ENCODE measurements around the gene NOD2.

The NOD2 gene

GRCh38 chr16:50670476-50670875 is 22.9 kb upstream of the NOD2 start:
- no peak for DNase-seq (ENCODE audit: low read depth)

GRCh38 chr16:50671644-50672260 is 21.7 kb upstream of the NOD2 start:
- peak; percentile 46 for DNase-seq (ENCODE audit: low read depth)

- DNase-seq (ENCODE audit: low read depth): no peak
These were observed 19.7 kb upstream of the NOD2 start for GRCh38 chr16:50673496-50674275.

- DNase-seq (ENCODE audit: low read depth): no peak
These were observed 18.6 kb upstream of the NOD2 start for GRCh38 chr16:50674831-50675230.

GRCh38 chr16:50675686-50676610 is 17.5 kb upstream of the NOD2 start:
- DNase-seq (ENCODE audit: low read depth): no peak

GRCh38 chr16:50676684-50677225 is 16.7 kb upstream of the NOD2 start:
- no peak for DNase-seq (ENCODE audit: low read depth)

GRCh38 chr16:50677351-50677750 is 16.1 kb upstream of the NOD2 start:
- DNase-seq (ENCODE audit: low read depth): no peak

GRCh38 chr16:50678531-50678930 is 14.9 kb upstream of the NOD2 start:
- no peak for DNase-seq (ENCODE audit: low read depth)

GRCh38 chr16:50679266-50679665 is 14.1 kb upstream of the NOD2 start:
- DNase-seq (ENCODE audit: low read depth): no peak

- DNase-seq (ENCODE audit: low read depth): no peak
These were observed 13.5 kb upstream of the NOD2 start for GRCh38 chr16:50679676-50680555.

GRCh38 chr16:50680556-50680893 is 12.9 kb upstream of the NOD2 start:
- DNase-seq (ENCODE audit: low read depth): no peak

- DNase-seq (ENCODE audit: low read depth): peak; percentile 45
These were observed 12.2 kb upstream of the NOD2 start, which contains the start of gene SNX20 for GRCh38 chr16:50681021-50681885. TSS of gene SNX20 (minus strand) at chr16:50681312. CDS start at chr16:50677526, 3,786 bp downstream.

- DNase-seq (ENCODE audit: low read depth): peak; percentile 49
These were observed 9.6 kb upstream of the NOD2 start for GRCh38 chr16:50683689-50684374.

GRCh38 chr16:50684823-50685461 is 8.5 kb upstream of the NOD2 start:
- peak; percentile 31 for DNase-seq (ENCODE audit: low read depth)

- no peak for DNase-seq (ENCODE audit: low read depth)
These were observed 7.8 kb upstream of the NOD2 start for GRCh38 chr16:50685462-50686063.

GRCh38 chr16:50688083-50688482 is 5.3 kb upstream of the NOD2 start:
- DNase-seq (ENCODE audit: low read depth): no peak

- DNase-seq (ENCODE audit: low read depth): no peak
These were observed 4.5 kb upstream of the NOD2 start for GRCh38 chr16:50688867-50689266.

GRCh38 chr16:50690177-50690576 is 3.2 kb upstream of the NOD2 start:
- DNase-seq (ENCODE audit: low read depth): no peak

- no peak for DNase-seq (ENCODE audit: low read depth)
These were observed 785 bp upstream of the NOD2 start for GRCh38 chr16:50692644-50692998.

All from activated T-cell treated with anti-CD3 and anti-CD28 coated beads for 24 hours (primary cell).